Endothelial cell of umbilical vein (primary cell): ENCODE measurements around the gene TMEM59L.

ENCODE experiments used
- CTCF ChIP-seq, 2 donors: IDR thresholded peaks; 1 replicate in 1 of 2; 2 replicates in 1 of 2; pipeline ENCODE4 v1.5.1; 2011; ENCODE audit warnings: low read length in 2 of 2, mild to moderate bottlenecking in 2 of 2, moderate library complexity in 2 of 2, control low read depth in 1 of 2, inconsistent platforms in 1 of 2, low read depth in 1 of 2; ENCODE audit not compliant: insufficient read depth in 1 of 2; ENCODE audit errors: extremely low read depth in 1 of 2
- EZH2 ChIP-seq: IDR thresholded peaks from 2 replicates; pipeline ENCODE4 v1.6.1; 2012; ENCODE audit warnings: borderline replicate concordance, low read depth, mild to moderate bottlenecking, moderate library complexity, low read length, inconsistent platforms; ENCODE audit not compliant: severe bottlenecking
- GATA2 ChIP-seq: IDR thresholded peaks from 2 replicates; pipeline ENCODE4 v1.7.0; 2011; ENCODE audit warnings: low read depth, mild to moderate bottlenecking, moderate library complexity, mixed read lengths, low read length; ENCODE audit not compliant: insufficient read length, insufficient read depth
- JUN ChIP-seq: IDR thresholded peaks from 2 replicates; pipeline ENCODE4 v1.6.1; 2011; ENCODE audit warnings: borderline replicate concordance, low read depth; ENCODE audit not compliant: insufficient read length, insufficient read depth
- MAX ChIP-seq: IDR thresholded peaks from 2 replicates; pipeline ENCODE4 v1.6.1; 2011; ENCODE audit not compliant: insufficient read depth, insufficient read length
- MYC ChIP-seq: IDR thresholded peaks from one replicate; pipeline ENCODE4 v1.6.1; 2011; ENCODE audit warnings: mild to moderate bottlenecking, low read depth, low read length
- POLR2A ChIP-seq: IDR thresholded peaks from 2 replicates; pipeline ENCODE4 v1.6.1; 2012; ENCODE audit warnings: low read depth, mild to moderate bottlenecking, control low read depth, low read length
- POLR2AphosphoS5 ChIP-seq: IDR thresholded peaks from 2 replicates; pipeline ENCODE4 v1.6.1; 2012; ENCODE audit warnings: low read depth, mild to moderate bottlenecking, control low read depth, low read length, moderate library complexity; ENCODE audit not compliant: insufficient read depth

GRCh38 chr19:18607226-18608101 lies 5.2 kb upstream of the TMEM59L start:
- TF ChIP-seq POLR2A, result no peak
- TF ChIP-seq POLR2AphosphoS5, result no peak
- peak; percentile 98 for TF ChIP-seq EZH2
- TF ChIP-seq CTCF (IDR thresholded peaks at IDR 0.05; ENCODE audit: extremely low read depth in 1 of 2, insufficient read depth in 1 of 2, low read depth in 1 of 2, low read length in 2 of 2), result no peak
- no peak for TF ChIP-seq MYC
- TF ChIP-seq GATA2, result no peak
- no peak for TF ChIP-seq JUN
- TF ChIP-seq MAX, result no peak
